ENCODE results near the gene TMTC4. TPM values are rescaled to one million over a fixed set of nuclear protein-coding genes. Genes with fewer than 3 reads are reported as not detected.

The TMTC4 gene
- total RNA-seq, 3 donors from 2014 or later = 16.6 to 28.2 (median 16.8) TPM

GRCh38 chr13:100659578-100659977 is 15.0 kb downstream of the TMTC4 start:
- no peak for TF ChIP-seq POLR2A (IDR thresholded peaks at IDR 0.05)
- TF ChIP-seq CTCF (IDR thresholded peaks at IDR 0.05) = no peak
- TF ChIP-seq POLR2AphosphoS5 (IDR thresholded peaks at IDR 0.05) = no peak
- no peaks in the 10 kb centered on the region for H3K9me3 ChIP-seq
- no peaks in the 10 kb centered on the region for H3K36me3 ChIP-seq

GRCh38 chr13:100658363-100658762 is 16.2 kb downstream of the TMTC4 start:
- no peak overlapping the region for H3K4me3 ChIP-seq
- DNase-seq (ENCODE audit: low spot score in 2 of 2) = no peak
- no peak overlapping the region for H3K27ac ChIP-seq
- no peaks in the 10 kb centered on the region for H3K27me3 ChIP-seq
- intact Hi-C loops (cut with DNase I; ENCODE audit: low total_unique reads) = no loop called here
- no peaks in the 10 kb centered on the region for H3K9me3 ChIP-seq
- no peaks in the 10 kb centered on the region for H3K4me1 ChIP-seq
- H3K36me3 ChIP-seq = no peaks in the 10 kb centered on the region
- TF ChIP-seq CTCF (IDR thresholded peaks at IDR 0.05) = no peak
- no peak for TF ChIP-seq POLR2AphosphoS5 (IDR thresholded peaks at IDR 0.05)
- TF ChIP-seq POLR2A (IDR thresholded peaks at IDR 0.05) = no peak

More at GRCh38 chr13:100659578-100659977, 15.0 kb downstream of the TMTC4 start:
- no peak for DNase-seq (ENCODE audit: low spot score in 2 of 2)
- no peaks in the 10 kb centered on the region for H3K4me1 ChIP-seq
- intact Hi-C loops (cut with DNase I; ENCODE audit: low total_unique reads) = no loop called here
- no peaks in the 10 kb centered on the region for H3K27me3 ChIP-seq
- H3K27ac ChIP-seq = no peak overlapping the region
- no peak overlapping the region for H3K4me3 ChIP-seq

GRCh38 chr13:100657881-100658315 is 16.7 kb downstream of the TMTC4 start:
- H3K36me3 ChIP-seq = no peaks in the 10 kb centered on the region
- DNase-seq (ENCODE audit: low spot score in 2 of 2) = no peak

DNA sequence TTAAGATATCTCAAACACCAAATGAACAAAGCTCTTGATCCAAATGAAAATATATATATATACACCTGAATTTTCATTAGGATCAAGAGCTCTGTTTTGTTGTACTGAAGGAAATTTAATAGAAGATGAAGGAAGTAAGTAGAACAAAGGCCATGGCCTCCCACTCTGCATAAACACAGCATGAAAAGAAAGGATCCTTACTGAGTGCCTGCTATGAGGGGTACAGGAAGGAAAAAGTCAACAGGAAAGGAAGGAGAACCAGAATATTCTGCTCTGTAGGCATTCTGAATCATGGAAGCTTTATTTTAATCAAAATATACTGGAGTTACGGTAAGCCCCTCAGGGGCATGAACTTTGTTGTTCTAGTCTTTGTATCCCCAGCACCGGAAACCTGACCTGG is 22.1 kb downstream of the TMTC4 start:
- Histone ChIP-seq H3K27me3 (no peaks in the 10 kb centered on the region), H3K4me1 (no peaks in the 10 kb centered on the region), H3K4me3 (no peak overlapping the region), H3K9me3 (no peaks in the 10 kb centered on the region), H3K36me3 (no peaks in the 10 kb centered on the region), H3K27ac (no peak overlapping the region)
- intact Hi-C loops (cut with DNase I; ENCODE audit: low total_unique reads) = no loop called here
- no peak for DNase-seq (ENCODE audit: low spot score in 2 of 2)
- TF ChIP-seq CTCF (IDR thresholded peaks at IDR 0.05) (no peak), POLR2A (IDR thresholded peaks at IDR 0.05) (no peak), POLR2AphosphoS5 (IDR thresholded peaks at IDR 0.05) (no peak)

More at GRCh38 chr13:100657881-100658315, 16.7 kb downstream of the TMTC4 start:
- Histone ChIP-seq H3K9me3 (no peaks in the 10 kb centered on the region), H3K27ac (no peak overlapping the region), H3K4me1 (no peaks in the 10 kb centered on the region), H3K4me3 (no peak overlapping the region), H3K27me3 (no peaks in the 10 kb centered on the region)
- TF ChIP-seq POLR2AphosphoS5 (IDR thresholded peaks at IDR 0.05) (no peak), CTCF (IDR thresholded peaks at IDR 0.05) (no peak), POLR2A (IDR thresholded peaks at IDR 0.05) (no peak)
- intact Hi-C loops (cut with DNase I; ENCODE audit: low total_unique reads) = no loop called here

DNA sequence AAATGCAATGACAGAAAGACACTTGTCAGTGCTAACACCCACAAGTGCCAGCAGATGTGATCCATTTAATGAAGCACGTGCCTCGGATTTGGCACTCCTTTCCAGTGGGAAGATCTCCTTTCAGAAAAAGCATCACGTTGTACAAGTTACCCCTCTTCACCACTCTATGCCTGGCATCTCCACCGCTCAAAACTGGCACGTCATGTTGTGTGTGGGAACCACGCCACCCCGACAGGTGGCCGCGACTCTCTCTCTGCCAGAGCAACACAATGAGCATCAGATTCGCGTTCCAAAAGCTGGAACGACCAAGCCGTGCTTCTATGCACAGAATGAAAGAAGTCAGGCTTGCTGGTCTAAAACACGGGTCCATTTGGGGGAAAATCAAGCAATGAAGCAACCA is 24.3 kb downstream of the TMTC4 start:
- Histone ChIP-seq H3K27ac (no peak overlapping the region), H3K4me3 (no peak overlapping the region), H3K27me3 (no peaks in the 10 kb centered on the region), H3K36me3 (no peaks in the 10 kb centered on the region), H3K4me1 (no peaks in the 10 kb centered on the region), H3K9me3 (no peaks in the 10 kb centered on the region)
- TF ChIP-seq CTCF (IDR thresholded peaks at IDR 0.05) (no peak), POLR2AphosphoS5 (IDR thresholded peaks at IDR 0.05) (no peak), POLR2A (IDR thresholded peaks at IDR 0.05) (no peak)
- intact Hi-C loops (cut with DNase I; ENCODE audit: low total_unique reads) = no loop called here
- no peak for DNase-seq (ENCODE audit: low spot score in 2 of 2)

All from breast epithelium (tissue), 4 donors.